GM21360 (cell line): ENCODE measurements around the gene FAM3A.

Source experiments
- ATAC-seq: cut with Tn5 transposase; IDR thresholded peaks from one replicate; pipeline ENCODE4 v1.9.1; 2021; ENCODE audit warnings: mild to moderate bottlenecking, moderate library complexity; ENCODE audit not compliant: unreplicated experiment

Gene FAM3A

DNA sequence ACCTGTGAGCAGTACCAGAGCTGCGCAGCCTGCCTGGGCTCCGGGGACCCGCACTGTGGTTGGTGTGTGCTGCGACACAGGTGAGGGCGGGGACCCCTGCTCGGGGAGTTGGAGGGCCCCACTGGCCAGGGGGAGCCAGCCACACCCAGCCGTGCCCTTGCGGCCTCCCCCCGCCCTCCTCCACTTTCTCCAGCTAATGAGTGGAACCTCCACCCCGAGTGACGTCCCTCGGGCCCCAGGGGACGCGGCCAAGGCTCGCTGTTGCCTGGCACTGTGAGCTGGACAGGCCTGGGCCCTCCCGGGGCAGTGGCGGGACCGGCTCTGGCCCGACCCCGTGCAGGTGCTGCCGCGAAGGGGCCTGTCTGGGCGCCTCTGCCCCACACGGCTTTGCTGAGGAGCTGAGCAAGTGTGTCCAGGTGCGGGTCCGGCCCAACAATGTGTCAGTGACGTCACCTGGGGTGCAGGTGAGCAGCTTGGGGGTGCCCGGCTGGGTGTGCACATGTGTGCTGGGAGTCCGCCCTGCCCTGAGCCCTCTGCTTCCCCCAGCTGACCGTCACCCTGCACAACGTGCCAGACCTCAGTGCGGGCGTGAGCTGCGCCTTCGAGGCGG is 52.3 kb downstream of the FAM3A start:
- ATAC-seq, result no peak

- no peak for ATAC-seq
These were observed 53.6 kb downstream of the FAM3A start for GRCh38 chrX:154462396-154462795.

DNA sequence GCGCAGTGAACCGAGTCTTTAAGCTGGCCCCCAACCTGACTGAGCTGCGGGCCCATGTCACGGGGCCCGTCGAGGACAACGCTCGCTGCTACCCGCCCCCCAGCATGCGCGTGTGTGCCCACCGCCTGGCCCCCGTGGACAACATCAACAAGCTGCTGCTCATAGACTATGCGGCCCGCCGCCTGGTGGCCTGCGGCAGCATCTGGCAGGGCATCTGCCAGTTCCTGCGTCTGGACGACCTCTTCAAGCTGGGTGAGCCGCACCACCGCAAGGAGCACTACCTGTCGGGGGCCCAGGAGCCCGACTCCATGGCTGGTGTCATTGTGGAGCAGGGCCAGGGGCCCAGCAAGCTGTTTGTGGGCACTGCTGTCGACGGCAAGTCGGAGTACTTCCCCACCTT is 55.7 kb downstream of the FAM3A start:
- ATAC-seq, result no peak

- ATAC-seq, result no peak
These were observed 56.2 kb downstream of the FAM3A start for GRCh38 chrX:154459832-154460231.

GRCh38 chrX:154458954-154459778 is 56.9 kb downstream of the FAM3A start:
- ATAC-seq, result no peak

DNA sequence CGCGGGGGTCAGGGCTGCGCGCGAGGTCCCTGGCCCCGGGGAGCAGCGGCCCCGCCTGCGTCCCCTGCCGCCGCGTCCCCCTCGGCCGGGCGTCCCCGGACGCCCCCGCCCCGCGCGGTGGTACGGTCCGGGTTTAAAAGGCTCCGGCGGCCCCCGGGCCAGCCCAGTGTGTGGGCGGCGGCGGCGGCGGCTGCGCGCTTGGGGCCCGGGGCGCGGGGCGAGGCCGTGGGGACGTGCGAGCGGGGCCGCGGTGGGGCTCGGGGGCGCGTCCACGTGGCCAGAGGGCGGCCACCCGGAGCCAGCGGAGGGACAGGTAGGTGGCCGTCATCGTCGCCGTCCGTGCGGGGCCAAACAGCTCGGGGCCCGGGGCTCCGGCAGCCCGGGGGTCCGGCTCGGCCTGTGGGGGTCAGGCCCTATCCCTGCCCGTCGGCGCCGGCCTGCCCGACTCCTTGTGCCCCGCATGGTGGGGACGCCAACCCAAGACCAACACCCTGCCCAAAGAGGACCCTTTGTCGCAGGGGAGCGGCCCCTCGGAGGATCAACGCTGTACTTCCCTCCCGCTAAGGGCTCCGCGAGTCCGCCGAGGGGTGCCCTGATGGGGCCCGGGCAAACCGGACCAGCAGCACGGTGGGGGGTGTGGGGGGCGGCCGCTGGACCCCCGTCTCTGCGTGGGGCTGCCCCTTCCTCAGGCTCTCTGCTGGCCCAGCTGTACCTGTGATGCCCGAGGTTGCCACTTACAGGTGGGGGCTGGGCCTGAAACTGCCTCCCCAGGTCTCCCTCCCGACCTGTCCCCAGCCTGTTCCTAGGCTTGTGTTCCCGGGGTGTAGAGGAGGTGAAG is 57.7 kb downstream of the FAM3A start, which contains the start of gene PLXNA3:
TSS of gene PLXNA3 (plus strand) at position 166 of the 838 bp plus-strand sequence. CDS start 1,903 bp downstream, outside the sequence.
- peak; percentile 50 for ATAC-seq

GRCh38 chrX:154457491-154458115 is 58.4 kb downstream of the FAM3A start:
- peak; percentile 50 for ATAC-seq
